Thymus (tissue), 11 donors: ENCODE measurements around the gene IQCB1. TPM values are rescaled to one million over a fixed set of nuclear protein-coding genes. Genes with fewer than 3 reads are reported as not detected.

ENCODE experiments used
- DNase-seq, 9 donors: peaks; one replicate each; pipeline ENCODE4 v3.0.0-alpha.2; 2013; ENCODE audit warnings: low spot score in 9 of 9, low read depth in 6 of 9, missing footprints in 1 of 9
- H3K27ac ChIP-seq, 2 donors: one replicate each; pipeline ENCODE4 v1.5.1; 2013; ENCODE audit warnings: control low read depth in 1 of 2, low read depth in 1 of 2, low read length in 1 of 2, mild to moderate bottlenecking in 1 of 2, moderate library complexity in 1 of 2
- H3K27me3 ChIP-seq, 2 donors: one replicate each; pipeline ENCODE4 v1.5.1; 2013; ENCODE audit warnings: low read length in 1 of 2; ENCODE audit not compliant: control insufficient read depth in 2 of 2, insufficient read depth in 1 of 2
- H3K36me3 ChIP-seq, 2 donors: one replicate each; pipeline ENCODE4 v1.5.1; 2013; ENCODE audit warnings: low read length in 1 of 2, mild to moderate bottlenecking in 1 of 2, moderate library complexity in 1 of 2; ENCODE audit not compliant: control insufficient read depth in 2 of 2, insufficient read depth in 2 of 2
- H3K4me1 ChIP-seq, 2 donors: one replicate each; pipeline ENCODE4 v1.5.1; 2013; ENCODE audit warnings: low read length in 2 of 2; ENCODE audit not compliant: control insufficient read depth in 2 of 2, insufficient read depth in 2 of 2
- H3K4me3 ChIP-seq, 2 donors: one replicate each; pipeline ENCODE4 v1.5.1; 2013; ENCODE audit warnings: low read length in 2 of 2, control low read depth in 1 of 2, mild to moderate bottlenecking in 1 of 2
- H3K9me3 ChIP-seq, 2 donors: one replicate each; pipeline ENCODE4 v1.5.1; 2013; ENCODE audit warnings: low read length in 1 of 2, mild to moderate bottlenecking in 1 of 2; ENCODE audit not compliant: control insufficient read depth in 2 of 2, insufficient read depth in 1 of 2
- WGBS: extraction: QIAGEN DNeasy Blood & Tissue Kit; methylation state at CpG from one replicate; pipeline ENCODE4 v1.1.7; 2013; 5-methylcytosine and 5-hydroxymethylcytosine counted together
- polyA plus RNA-seq: library from polyadenylated mRNA; stranded (reverse); fragments of 200-250 nt; gene quantifications from one replicate; pipeline ENCODE4 v1.2.3, GENCODE V29; 2013
- total RNA-seq: library from RNA; stranded (reverse); fragments of 120-200 nt; gene quantifications from one replicate; pipeline ENCODE4 v1.2.4, GENCODE V29; 2013
- donor health status: healthy.

Gene IQCB1
- total and polyA plus RNA-seq, 2 donors: 24.6 to 29.1 TPM

- peaks cover 18 to 69% of the 10 kb centered on the region in 2 donors for H3K36me3 ChIP-seq
These were observed 13.2 kb downstream of the IQCB1 start for GRCh38 chr3:121821421-121822199.

GRCh38 chr3:121819236-121819635, 15.6 kb downstream of the IQCB1 start:
- no peaks in the 10 kb centered on the region for H3K4me1 ChIP-seq
- 93% methylated on average over 3 of the region's 3 CpGs for WGBS
- H3K9me3 ChIP-seq: peaks cover 0 to 1% of the 10 kb centered on the region in 2 donors
- no peaks in the 10 kb centered on the region for H3K27me3 ChIP-seq
- H3K4me3 ChIP-seq: no peak overlapping the region
- DNase-seq: no peak
- H3K27ac ChIP-seq: no peak overlapping the region
- H3K36me3 ChIP-seq: peaks cover 18 to 48% of the 10 kb centered on the region in 2 donors

More at GRCh38 chr3:121821421-121822199, 13.2 kb downstream of the IQCB1 start:
- Histone ChIP-seq H3K9me3 (peaks cover 0 to 1% of the 10 kb centered on the region in 2 donors), H3K4me3 (no peak overlapping the region), H3K27ac (no peak overlapping the region), H3K27me3 (no peaks in the 10 kb centered on the region), H3K4me1 (no peaks in the 10 kb centered on the region)
- no peak for DNase-seq
- WGBS: 98% methylated on average over 2 of the region's 2 CpGs

DNA sequence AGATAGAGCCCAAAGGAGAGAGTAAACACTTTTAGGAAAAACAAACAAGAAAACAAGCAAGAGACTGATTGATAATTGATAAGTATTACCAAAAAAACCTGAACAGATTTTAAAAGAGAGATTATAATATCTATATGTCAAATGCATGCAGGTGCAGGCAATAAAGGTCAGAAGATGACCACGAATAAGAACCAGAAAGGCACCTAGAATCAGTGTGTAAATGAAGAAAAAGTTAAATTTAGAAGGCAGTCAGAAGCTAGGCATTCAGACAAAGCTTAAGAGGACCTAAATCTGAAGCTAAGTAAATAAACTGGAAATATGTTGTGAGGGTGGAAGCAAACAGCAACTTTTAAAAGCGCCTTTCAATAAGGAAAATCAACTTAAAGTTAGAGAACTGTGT, 16.3 kb downstream of the IQCB1 start:
- no peaks in the 10 kb centered on the region for H3K4me1 ChIP-seq
- 95% methylated on average over 2 of the region's 2 CpGs for WGBS
- H3K27me3 ChIP-seq: no peaks in the 10 kb centered on the region
- no peak overlapping the region for H3K4me3 ChIP-seq
- H3K27ac ChIP-seq: no peak overlapping the region
- no peaks in the 10 kb centered on the region for H3K9me3 ChIP-seq
- DNase-seq: no peak
- peaks cover 14 to 43% of the 10 kb centered on the region in 2 donors for H3K36me3 ChIP-seq

DNA sequence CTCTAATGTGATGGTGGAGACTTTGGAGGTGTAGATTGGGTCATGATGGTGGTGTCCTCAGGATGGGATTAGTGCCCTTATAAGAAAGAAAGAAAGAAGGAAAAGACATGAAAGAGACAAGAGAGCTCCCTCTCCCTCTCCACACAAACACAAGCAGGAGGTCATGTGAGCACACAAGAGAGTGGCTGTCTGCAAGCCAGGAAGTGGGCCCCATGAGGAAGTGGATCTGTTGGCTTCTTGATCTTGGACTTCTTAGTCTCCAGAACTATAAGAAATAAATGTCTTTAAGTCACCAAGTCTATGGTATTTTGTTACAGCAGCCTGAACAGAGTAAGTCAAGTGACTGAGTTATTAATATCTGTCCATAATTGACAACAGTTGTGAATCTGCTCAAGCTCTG, 17.1 kb downstream of the IQCB1 start:
- no peak overlapping the region for H3K4me3 ChIP-seq
- H3K4me1 ChIP-seq: no peaks in the 10 kb centered on the region
- H3K36me3 ChIP-seq: peaks cover 14 to 38% of the 10 kb centered on the region in 2 donors
- no peak overlapping the region for H3K27ac ChIP-seq
- H3K27me3 ChIP-seq: no peaks in the 10 kb centered on the region
- no peaks in the 10 kb centered on the region for H3K9me3 ChIP-seq
- peak in 1 of 9 donors; percentile 11 for DNase-seq

GRCh38 chr3:121809249-121809648, 25.6 kb downstream of the IQCB1 start:
- peaks cover 17 to 30% of the 10 kb centered on the region in 2 donors for H3K36me3 ChIP-seq

DNA sequence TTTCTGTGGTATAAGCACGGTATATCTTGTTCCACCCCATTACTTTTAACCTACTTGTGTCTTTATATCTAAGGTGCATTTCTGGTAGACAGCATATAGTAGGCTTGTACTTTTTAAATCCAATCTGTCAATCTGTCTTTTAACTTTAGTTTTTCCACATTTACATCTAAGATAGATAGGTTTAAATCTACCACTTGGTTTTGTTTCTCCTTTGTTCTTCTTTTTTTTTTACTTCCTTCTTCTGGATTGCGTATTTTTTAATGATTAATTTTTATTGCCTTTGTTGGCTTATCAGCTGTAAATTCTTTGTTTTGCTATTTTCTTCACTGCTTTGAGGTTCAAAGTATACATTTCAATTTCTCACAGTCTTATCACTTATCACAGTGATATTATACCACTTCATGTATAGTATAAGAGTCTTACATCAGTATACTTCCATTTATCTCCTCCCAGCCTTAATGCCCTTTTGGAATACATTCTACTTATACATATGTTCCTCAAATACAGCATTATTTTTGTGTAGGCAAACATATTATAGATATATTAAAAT, 31.0 kb downstream of the IQCB1 start:
- WGBS: 98% methylated on average over 2 of the region's 2 CpGs
- Histone ChIP-seq H3K36me3 (peaks cover 4 to 18% of the 10 kb centered on the region in 2 donors), H3K27me3 (no peaks in the 10 kb centered on the region), H3K4me1 (no peaks in the 10 kb centered on the region), H3K4me3 (no peak overlapping the region), H3K27ac (no peak overlapping the region), H3K9me3 (no peaks in the 10 kb centered on the region)
- no peak for DNase-seq

More at GRCh38 chr3:121809249-121809648, 25.6 kb downstream of the IQCB1 start:
- no peak overlapping the region for H3K4me3 ChIP-seq
- H3K27me3 ChIP-seq: no peaks in the 10 kb centered on the region
- no peak overlapping the region for H3K27ac ChIP-seq
- 44% methylated on average over 1 of the region's 1 CpG for WGBS
- no peaks in the 10 kb centered on the region for H3K9me3 ChIP-seq
- no peaks in the 10 kb centered on the region for H3K4me1 ChIP-seq
- DNase-seq: no peak

DNA sequence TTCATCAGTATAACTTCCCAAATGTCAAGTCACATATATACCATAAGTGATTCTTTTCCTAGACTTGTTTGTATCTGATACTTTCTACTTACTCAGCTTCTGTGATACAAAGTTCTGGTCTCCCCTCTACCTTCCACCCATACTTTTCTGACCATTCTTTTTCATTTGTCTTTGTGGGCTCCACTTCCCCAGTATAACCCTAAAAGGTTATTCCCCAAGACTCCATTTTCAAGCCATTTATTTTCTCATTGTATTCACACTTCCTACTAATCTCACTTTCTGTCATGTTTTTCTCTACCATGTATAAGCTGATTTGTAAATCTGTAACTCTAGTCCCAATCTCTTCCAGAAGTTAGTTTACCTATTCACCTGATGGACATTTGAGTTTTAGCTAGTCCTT, 34.0 kb downstream of the IQCB1 start:
- Histone ChIP-seq H3K4me3 (no peak overlapping the region), H3K36me3 (peaks cover 0 to 17% of the 10 kb centered on the region in 2 donors), H3K4me1 (no peaks in the 10 kb centered on the region), H3K9me3 (no peaks in the 10 kb centered on the region), H3K27me3 (no peaks in the 10 kb centered on the region), H3K27ac (no peak overlapping the region)
- no peak for DNase-seq

DNA sequence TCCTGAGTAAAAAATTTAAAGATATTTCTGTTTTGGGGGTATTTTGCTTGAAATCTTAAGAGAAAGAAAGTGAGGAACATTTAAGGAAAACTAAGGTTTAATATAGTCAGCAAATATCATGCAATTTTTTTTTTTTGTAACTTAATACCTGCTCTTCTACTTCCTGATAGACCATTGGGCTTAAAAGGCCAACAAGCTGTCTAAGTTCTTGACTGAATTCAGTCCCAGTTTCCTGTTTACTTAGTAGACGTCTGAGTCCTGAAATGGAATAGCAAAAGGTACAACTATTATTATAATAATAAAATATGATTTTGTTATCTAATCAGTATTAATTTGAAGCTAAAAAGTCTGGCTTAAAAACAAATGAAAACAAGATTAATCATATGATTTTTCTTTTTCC, 37.9 kb downstream of the IQCB1 start:
- DNase-seq: no peak
- Histone ChIP-seq H3K36me3 (peaks cover 0 to 18% of the 10 kb centered on the region in 2 donors), H3K9me3 (no peaks in the 10 kb centered on the region), H3K4me3 (no peak overlapping the region), H3K4me1 (no peaks in the 10 kb centered on the region), H3K27me3 (no peaks in the 10 kb centered on the region), H3K27ac (no peak overlapping the region)
- WGBS: 93% methylated on average over 1 of the region's 1 CpG

DNA sequence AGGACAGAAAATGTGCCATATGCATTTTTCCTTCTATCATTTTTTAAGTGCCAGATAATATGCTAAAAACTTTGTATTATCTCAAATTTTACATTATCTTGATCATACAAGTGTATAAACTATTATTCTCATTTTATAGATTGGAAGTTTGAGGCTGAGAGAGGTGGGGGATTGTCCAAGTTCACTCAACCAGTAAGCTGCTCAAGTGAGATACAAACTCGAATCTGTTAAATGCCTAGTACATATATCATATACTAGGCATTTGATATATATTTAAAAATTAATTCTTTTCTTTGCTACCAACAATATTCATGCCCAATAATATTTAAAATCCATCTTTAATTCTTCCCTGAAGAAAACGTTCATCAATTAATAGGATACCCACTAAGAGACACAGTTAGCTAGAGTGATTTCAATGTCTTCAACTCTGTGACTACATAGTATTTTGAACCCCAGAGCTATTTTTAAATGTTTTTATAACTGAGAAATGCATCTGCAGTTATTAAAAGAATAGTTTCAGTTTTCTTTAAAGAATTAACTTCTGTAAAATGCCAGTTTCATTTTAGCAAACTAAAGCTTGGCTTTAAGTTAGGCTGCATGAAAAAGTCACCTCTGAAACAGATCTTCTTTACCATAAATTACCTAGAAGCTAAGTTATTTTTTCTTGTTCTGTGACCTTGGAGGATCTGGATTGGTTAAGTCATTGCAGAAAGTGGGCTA, 40.4 kb downstream of the IQCB1 start:
- 94% methylated on average over 2 of the region's 2 CpGs for WGBS

More for the DNA sequence above, 40.4 kb downstream of the IQCB1 start:
- Histone ChIP-seq H3K27ac (no peak overlapping the region), H3K4me3 (no peak overlapping the region), H3K27me3 (no peaks in the 10 kb centered on the region), H3K4me1 (no peaks in the 10 kb centered on the region), H3K9me3 (no peaks in the 10 kb centered on the region), H3K36me3 (peaks cover 0 to 30% of the 10 kb centered on the region in 2 donors)
- no peak for DNase-seq
